HepG2 (cell line): ENCODE data around the gene DDX19B. TPM values are rescaled to one million over a fixed set of nuclear protein-coding genes. Genes with fewer than 3 reads are reported as not detected.

Experiments used
- ATAC-seq: fragments of 200-7000 bp; cut with Tn5 transposase; 3 replicates; pipeline ENCODE4 v1.9.1; 2020; ENCODE audit warnings: mild to moderate bottlenecking, moderate library complexity
- BruUV-seq: library from RNA; stranded (reverse); fragments of 400-500 nt; replicated peaks from 2 replicates; lab custom pipeline; 2021; lab: Mats Ljungman, UMichigan
- CTCF ChIA-PET: fragments of 300-600 bp; formaldehyde crosslinking; extraction: SDS; loops from one replicate; lab custom pipeline; 2021; ENCODE audit warnings: low total read pairs, inconsistent platforms, low intra/inter-chr PET ratio; lab: Yijun Ruan, JAX
- POLR2A ChIA-PET: fragments of 350-600 bp; sonication (Branson Sonifier 250); formaldehyde crosslinking; loops from one replicate; lab custom pipeline; 2020; ENCODE audit warnings: antibody characterized with exemption, inconsistent platforms; lab: Yijun Ruan, JAX
- DNase-seq: peaks from one replicate; pipeline ENCODE4 v3.0.0-alpha.2; 2015; ENCODE audit warnings: low spot score
- FAIRE-seq: peaks from 3 replicates; lab custom pipeline; 2011; peaks lifted over from hg19 to GRCh38; lab: Jason Lieb, UNC
- H2AFZ ChIP-seq: one replicate; pipeline ENCODE4 v1.6.1; 2011; ENCODE audit warnings: low read length, inconsistent platforms
- H3K27ac ChIP-seq: fragments of 300-600 bp; 3 replicates; pipeline ENCODE4 v1.8.0; 2011; ENCODE audit warnings: mixed run types, mild to moderate bottlenecking, mixed read lengths, low read length, inconsistent platforms; ENCODE audit not compliant: insufficient read depth; ENCODE audit errors: extremely low read length
- H3K27me3 ChIP-seq, 2 experiments: fragments of 200-600 bp in 1 of 2; 2 replicates in 1 of 2; 3 replicates in 1 of 2; pipeline versions ENCODE4 v1.6.0 to v1.8.0; 2011; ENCODE audit warnings: low read length in 2 of 2, mild to moderate bottlenecking in 2 of 2, moderate library complexity in 2 of 2, inconsistent platforms in 1 of 2; ENCODE audit not compliant: insufficient read depth in 2 of 2, control insufficient read depth in 1 of 2
- H3K36me3 ChIP-seq, 2 experiments: fragments of 200-600 bp in 1 of 2; replicated peaks in 1 of 2; 2 replicates in 1 of 2; 3 replicates in 1 of 2; pipeline versions ENCODE4 v1.5.1 to v1.8.0; 2011; ENCODE audit warnings: low read length in 2 of 2, inconsistent platforms in 1 of 2; ENCODE audit not compliant: insufficient read depth in 2 of 2, control insufficient read depth in 1 of 2
- H3K4me1 ChIP-seq: 2 replicates; pipeline ENCODE4 v1.5.1; 2012; ENCODE audit warnings: low read length, inconsistent platforms; ENCODE audit not compliant: insufficient read depth
- H3K4me2 ChIP-seq: 2 replicates; pipeline ENCODE4 v1.6.0; 2011; ENCODE audit warnings: low read depth, low read length, inconsistent platforms
- H3K4me3 ChIP-seq, 3 experiments: fragments of 200-600 bp in 1 of 3; sonication (generic), shearing (Covaris generic) in 1 of 3; replicated peaks in 1 of 3; 2 replicates each; pipeline ENCODE4 v1.5.1; 2011 to 2016; ENCODE audit warnings: low read length in 3 of 3, inconsistent platforms in 2 of 3, low read depth in 2 of 3, mild to moderate bottlenecking in 2 of 3, control low read depth in 1 of 3, mixed read lengths in 1 of 3; ENCODE audit not compliant: insufficient read depth in 1 of 3
- H3K79me2 ChIP-seq: one replicate; pipeline ENCODE4 v1.6.1; 2011; ENCODE audit warnings: low read length, inconsistent platforms; ENCODE audit not compliant: insufficient read depth
- H3K9ac ChIP-seq: 2 replicates; pipeline ENCODE4 v1.6.0; 2011; ENCODE audit warnings: mild to moderate bottlenecking, low read depth, low read length, inconsistent platforms; ENCODE audit not compliant: insufficient read depth
- H3K9me3 ChIP-seq: 2 replicates; pipeline ENCODE4 v1.5.1; 2012; ENCODE audit warnings: mild to moderate bottlenecking, low read length
- H4K20me1 ChIP-seq: 2 replicates; pipeline ENCODE4 v1.6.0; 2011; ENCODE audit warnings: inconsistent platforms, mild to moderate bottlenecking, low read length, moderate library complexity; ENCODE audit not compliant: insufficient read depth
- ATRX ChIP-seq: sonication (generic); formaldehyde crosslinking; IDR thresholded peaks from 2 replicates; pipeline ENCODE4 v1.4.0; 2020; ENCODE audit warnings: missing genetic modification reagents, borderline replicate concordance
- FOSL1 ChIP-seq: sonication (generic); formaldehyde crosslinking; IDR thresholded peaks from 2 replicates; pipeline ENCODE4 v1.9.0; 2021; ENCODE audit warnings: missing genetic modification reagents, borderline replicate concordance
- HNF4A ChIP-seq: sonication (generic); formaldehyde crosslinking; IDR thresholded peaks from 2 replicates; pipeline ENCODE4 v1.4.0; 2020; ENCODE audit warnings: missing genetic modification reagents
- PHF8 ChIP-seq: sonication (generic); formaldehyde crosslinking; IDR thresholded peaks from 2 replicates; pipeline ENCODE4 v1.5.0; 2020; ENCODE audit warnings: missing genetic modification reagents
- SP5 ChIP-seq: IDR thresholded peaks from 2 replicates; pipeline ENCODE4 v1.6.1; 2016; ENCODE audit warnings: low read depth, borderline replicate concordance
- TRAFD1 ChIP-seq: sonication (generic); formaldehyde crosslinking; IDR thresholded peaks from 2 replicates; pipeline ENCODE4 v1.5.1; 2020; ENCODE audit warnings: missing genetic modification reagents, mild to moderate bottlenecking, borderline replicate concordance
- ZFP36L1 ChIP-seq: sonication (generic); formaldehyde crosslinking; IDR thresholded peaks from 2 replicates; pipeline ENCODE4 v1.8.0; 2022; ENCODE audit warnings: mild to moderate bottlenecking, missing genetic modification reagents, moderate library complexity
- ZNF121 ChIP-seq: sonication (generic); formaldehyde crosslinking; IDR thresholded peaks from 2 replicates; pipeline ENCODE4 v1.5.0; 2020; ENCODE audit warnings: mild to moderate bottlenecking, missing genetic modification reagents
- ZNF652 ChIP-seq: IDR thresholded peaks from 2 replicates; pipeline ENCODE4 v1.6.1; 2016; ENCODE audit warnings: low read depth, borderline replicate concordance
- ZNF891 ChIP-seq: sonication (generic); formaldehyde crosslinking; IDR thresholded peaks from 2 replicates; pipeline ENCODE4 v1.5.0; 2020; ENCODE audit warnings: mild to moderate bottlenecking, missing genetic modification reagents
- WGBS: methylation state at CpG from one replicate; pipeline ENCODE4 v1.1.6; 2017; ENCODE audit warnings: low lambda C conversion rate; 5-methylcytosine and 5-hydroxymethylcytosine counted together
- in situ Hi-C: cut with HindIII; loops from 2 replicates; pipeline ENCODE4 v1.10.0; 2017; ENCODE audit warnings: low pct_unique_long_range_greater_than_20kb; ENCODE audit not compliant: extremely low pct_ligation_motif_present
- intact Hi-C: fragments of 100-400 bp; cut with micrococcal nuclease; formaldehyde crosslinking; loops from one replicate; pipeline ENCODE4 v1.10.0; 2022; ENCODE audit not compliant: unreplicated experiment
- polyA plus RNA-seq, 8 experiments: library from polyadenylated mRNA; depleted of rRNA in 3 of 8; stranded (reverse) in 7 of 8; unstranded in 1 of 8; fragments of >200 nt; fragmentation: Illumina TruSeq in 4 of 8; extraction: Trizol in 4 of 8; gene quantifications; 2 replicates each; pipeline versions ENCODE4 v1.2.1 to v1.2.3, GENCODE V29; 2011 to 2016; ENCODE audit warnings: low read depth in 4 of 8, missing spikeins in 1 of 8, mixed read lengths in 1 of 8; ENCODE audit not compliant: insufficient read depth in 1 of 8
- total RNA-seq, 5 experiments: library from RNA; depleted of rRNA; stranded (reverse); fragments of >200 nt; fragmentation: Illumina TruSeq; extraction: Trizol; gene quantifications; 2 replicates each; pipeline ENCODE4 v1.2.3, GENCODE V29; 2016; ENCODE audit warnings: low read depth in 1 of 5
- TF ChIP-seq, protein P1 (sequence below): sonication (generic); formaldehyde crosslinking; IDR thresholded peaks from 2 replicates; pipeline ENCODE4 v1.5.0; 2020; ENCODE audit warnings: missing genetic modification reagents
- TF ChIP-seq, protein P2 (sequence below): sonication (generic); formaldehyde crosslinking; IDR thresholded peaks from 2 replicates; pipeline ENCODE4 v1.4.0; 2020; ENCODE audit warnings: missing genetic modification reagents, borderline replicate concordance

The DDX19B gene
- total and polyA plus RNA-seq, 2 of the 13 experiments (the other 11 are each of a cell fraction or from before 2014, with no cell fraction given), result 36.2 to 40.0 TPM

- Histone ChIP-seq H3K9ac (no peak overlapping the region), H3K4me3 (no peak overlapping the region), H4K20me1 (no peaks in the 10 kb centered on the region), H3K4me2 (no peak overlapping the region), H3K4me1 (no peaks in the 10 kb centered on the region), H3K27ac (no peak overlapping the region), H3K36me3 (peaks cover 15 to 22% of the 10 kb centered on the region in 2 experiments), H3K27me3 (no peaks in the 10 kb centered on the region), H3K79me2 (no peaks in the 10 kb centered on the region), H2AFZ (no peak overlapping the region), H3K9me3 (no peaks in the 10 kb centered on the region)
- CTCF ChIA-PET, result no interaction called here
- in situ Hi-C loops (no loop called here), intact Hi-C loops (no loop called here)
- no peak for DNase-seq
- no peak for ATAC-seq
- no TSS peak for BruUV-seq
- no peak for FAIRE-seq
- TF ChIP-seq FOSL1 (no peak), ZNF121 (CRISPR knock-in tag) (peak; percentile 72)
- POLR2A ChIA-PET, result interaction anchor here (3.0 kb wide), 1 partner anchor 8 kb away, joined by 20 read pairs; the partner anchor contains the start of gene DDX19A
- WGBS, result 100% methylated on average over 5 of the region's 5 CpGs
These were observed 38.8 kb downstream of the DDX19B start for GRCh38 chr16:70337814-70338213.

DNA sequence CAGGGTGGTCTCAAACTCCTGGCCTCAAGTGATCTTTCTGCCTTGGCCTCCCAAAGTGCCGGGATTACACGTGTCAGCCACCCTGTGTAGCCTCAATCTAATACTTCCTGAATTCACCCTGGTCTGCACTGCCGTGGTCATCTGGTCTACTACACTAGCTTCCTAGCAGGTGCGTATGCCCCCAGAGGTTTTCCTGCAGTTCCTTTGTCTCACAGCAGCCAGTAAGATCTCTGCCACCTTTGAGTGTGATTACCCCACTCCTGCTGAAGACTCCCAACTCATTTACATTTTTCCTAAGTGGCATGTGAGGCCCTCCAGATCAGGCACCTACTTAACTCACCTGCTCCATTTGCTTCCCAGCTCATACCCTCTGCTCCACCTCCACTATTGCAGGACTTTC lies 42.6 kb downstream of the DDX19B start:
- no TSS peak for BruUV-seq
- CTCF ChIA-PET, result no interaction called here
- FAIRE-seq, result no peak
- no peak for TF ChIP-seq TRAFD1
- no peak for TF ChIP-seq ZNF652 (CRISPR knock-in tag)
- TF ChIP-seq PHF8 (CRISPR knock-in tag), result no peak
- no peak for TF ChIP-seq ZFP36L1 (CRISPR knock-in tag)
- no peak for TF ChIP-seq ZNF891
- TF ChIP-seq, protein P1, sequence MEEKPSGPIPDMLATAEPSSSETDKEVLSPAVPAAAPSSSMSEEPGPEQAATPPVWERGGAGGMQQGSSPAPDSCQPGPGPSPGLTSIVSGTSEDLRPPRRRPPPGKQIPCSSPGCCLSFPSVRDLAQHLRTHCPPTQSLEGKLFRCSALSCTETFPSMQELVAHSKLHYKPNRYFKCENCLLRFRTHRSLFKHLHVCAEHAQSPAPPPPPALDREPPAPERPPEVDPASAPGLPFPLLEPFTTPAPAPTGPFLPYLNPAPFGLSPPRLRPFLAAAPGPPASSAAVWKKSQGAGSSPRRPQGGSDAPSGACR (CRISPR knock-in tag), result no peak
- no peak for TF ChIP-seq SP5 (CRISPR knock-in tag)
- TF ChIP-seq ATRX (CRISPR knock-in tag), result no peak
- TF ChIP-seq, protein P2, sequence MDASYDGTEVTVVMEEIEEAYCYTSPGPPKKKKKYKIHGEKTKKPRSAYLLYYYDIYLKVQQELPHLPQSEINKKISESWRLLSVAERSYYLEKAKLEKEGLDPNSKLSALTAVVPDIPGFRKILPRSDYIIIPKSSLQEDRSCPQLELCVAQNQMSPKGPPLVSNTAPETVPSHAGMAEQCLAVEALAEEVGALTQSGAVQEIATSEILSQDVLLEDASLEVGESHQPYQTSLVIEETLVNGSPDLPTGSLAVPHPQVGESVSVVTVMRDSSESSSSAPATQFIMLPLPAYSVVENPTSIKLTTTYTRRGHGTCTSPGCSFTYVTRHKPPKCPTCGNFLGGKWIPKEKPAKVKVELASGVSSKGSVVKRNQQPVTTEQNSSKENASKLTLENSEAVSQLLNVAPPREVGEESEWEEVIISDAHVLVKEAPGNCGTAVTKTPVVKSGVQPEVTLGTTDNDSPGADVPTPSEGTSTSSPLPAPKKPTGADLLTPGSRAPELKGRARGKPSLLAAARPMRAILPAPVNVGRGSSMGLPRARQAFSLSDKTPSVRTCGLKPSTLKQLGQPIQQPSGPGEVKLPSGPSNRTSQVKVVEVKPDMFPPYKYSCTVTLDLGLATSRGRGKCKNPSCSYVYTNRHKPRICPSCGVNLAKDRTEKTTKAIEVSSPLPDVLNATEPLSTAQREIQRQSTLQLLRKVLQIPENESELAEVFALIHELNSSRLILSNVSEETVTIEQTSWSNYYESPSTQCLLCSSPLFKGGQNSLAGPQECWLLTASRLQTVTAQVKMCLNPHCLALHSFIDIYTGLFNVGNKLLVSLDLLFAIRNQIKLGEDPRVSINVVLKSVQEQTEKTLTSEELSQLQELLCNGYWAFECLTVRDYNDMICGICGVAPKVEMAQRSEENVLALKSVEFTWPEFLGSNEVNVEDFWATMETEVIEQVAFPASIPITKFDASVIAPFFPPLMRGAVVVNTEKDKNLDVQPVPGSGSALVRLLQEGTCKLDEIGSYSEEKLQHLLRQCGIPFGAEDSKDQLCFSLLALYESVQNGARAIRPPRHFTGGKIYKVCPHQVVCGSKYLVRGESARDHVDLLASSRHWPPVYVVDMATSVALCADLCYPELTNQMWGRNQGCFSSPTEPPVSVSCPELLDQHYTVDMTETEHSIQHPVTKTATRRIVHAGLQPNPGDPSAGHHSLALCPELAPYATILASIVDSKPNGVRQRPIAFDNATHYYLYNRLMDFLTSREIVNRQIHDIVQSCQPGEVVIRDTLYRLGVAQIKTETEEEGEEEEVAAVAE (CRISPR knock-in tag), result no peak
- TF ChIP-seq HNF4A (CRISPR knock-in tag), result no peak

More for the DNA sequence above, 42.6 kb downstream of the DDX19B start:
- DNase-seq (no peak), ATAC-seq (no peak)
- Histone ChIP-seq H3K9ac (no peak overlapping the region), H4K20me1 (no peaks in the 10 kb centered on the region), H3K4me3 (no peak overlapping the region), H3K4me1 (peaks cover 14% of the 10 kb centered on the region), H3K4me2 (no peak overlapping the region), H3K79me2 (peaks cover 8% of the 10 kb centered on the region), H3K9me3 (no peaks in the 10 kb centered on the region), H2AFZ (no peak overlapping the region), H3K36me3 (no peaks in the 10 kb centered on the region), H3K27me3 (no peaks in the 10 kb centered on the region), H3K27ac (no peak overlapping the region)
- POLR2A ChIA-PET, result no interaction called here
- in situ Hi-C loops, result no loop called here
- WGBS, result 95% methylated on average over 4 of the region's 4 CpGs
- intact Hi-C loops, result no loop called here
